AG04450 (cell line): Measurements from ENCODE around the gene XYLT1. TPM values are rescaled to one million over a fixed set of nuclear protein-coding genes. Genes with fewer than 3 reads are reported as not detected.

Experiments
- CTCF ChIA-PET: fragments of 300-600, 350-600 bp; formaldehyde crosslinking; extraction: SDS; loops from one replicate; lab custom pipeline; 2022; ENCODE audit warnings: antibody characterized with exemption, inconsistent platforms; lab: Charles Lee
- POLR2A ChIA-PET: fragments of 350-600 bp; formaldehyde crosslinking; extraction: SDS; loops from one replicate; lab custom pipeline; 2021; ENCODE audit warnings: antibody characterized with exemption, inconsistent platforms; lab: Yijun Ruan, JAX
- DNase-seq: peaks from one replicate; pipeline ENCODE4 v3.0.0-alpha.2; 2011; ENCODE audit warnings: low read depth, low spot score
- H3K27ac ChIP-seq: one replicate; pipeline ENCODE4 v1.5.1; 2012; ENCODE audit warnings: low read depth, low read length, control low read depth
- H3K27me3 ChIP-seq: one replicate; pipeline ENCODE4 v1.6.0; 2012; ENCODE audit warnings: low read length; ENCODE audit not compliant: control insufficient read depth, insufficient read depth
- H3K4me3 ChIP-seq: 2 replicates; pipeline ENCODE4 v1.5.1; 2011; ENCODE audit warnings: mild to moderate bottlenecking, low read depth, low read length, control low read depth
- H3K9me3 ChIP-seq: 2 replicates; pipeline ENCODE4 v1.5.1; 2012; ENCODE audit warnings: low read length; ENCODE audit not compliant: control insufficient read depth, insufficient read depth
- CTCF ChIP-seq: IDR thresholded peaks from 2 replicates; pipeline ENCODE4 v1.5.1; 2011; ENCODE audit warnings: low read depth, low read length, control low read depth, inconsistent platforms
- polyA plus RNA-seq: library from polyadenylated mRNA; depleted of rRNA; stranded (reverse); fragments of >200 nt; gene quantifications from 2 replicates; pipeline ENCODE4 v1.2.3, GENCODE V29; 2011

Gene XYLT1
- polyA plus RNA-seq, 1 experiment: 6.7 TPM

- TF ChIP-seq CTCF: no peak
- no peak overlapping the region for H3K27ac ChIP-seq
- no peaks in the 10 kb centered on the region for H3K9me3 ChIP-seq
- no peaks in the 10 kb centered on the region for H3K27me3 ChIP-seq
- H3K4me3 ChIP-seq: no peak overlapping the region
- DNase-seq: no peak
- ChIA-PET CTCF (no interaction called here), POLR2A (no interaction called here)
Observed at GRCh38 chr16:17294856-17295255, 175.9 kb downstream of the XYLT1 start.

- ChIA-PET POLR2A (no interaction called here), CTCF (no interaction called here)
- no peak overlapping the region for H3K27ac ChIP-seq
- TF ChIP-seq CTCF: no peak
- H3K4me3 ChIP-seq: no peak overlapping the region
- no peaks in the 10 kb centered on the region for H3K9me3 ChIP-seq
- no peaks in the 10 kb centered on the region for H3K27me3 ChIP-seq
- no peak for DNase-seq
Observed at GRCh38 chr16:17293813-17294558, 176.8 kb downstream of the XYLT1 start.

- Histone ChIP-seq H3K9me3 (peaks cover 3% of the 10 kb centered on the region; the same call in 1 of the 2 replicates), H3K27me3 (no peaks in the 10 kb centered on the region), H3K27ac (no peak overlapping the region), H3K4me3 (no peak overlapping the region)
- TF ChIP-seq CTCF: no peak
- DNase-seq: no peak
- POLR2A ChIA-PET: no interaction called here
- CTCF ChIA-PET: interaction anchor here (1.2 kb wide), 1 partner anchor 13 kb away, joined by 4 read pairs; no protein-coding TSS in a partner anchor
Observed at GRCh38 chr16:17291289-17291688, 179.5 kb downstream of the XYLT1 start.

GRCh38 chr16:17289674-17290635, 180.8 kb downstream of the XYLT1 start:
- no peak for TF ChIP-seq CTCF
- Histone ChIP-seq H3K9me3 (peaks cover 3% of the 10 kb centered on the region; the same call in 1 of the 2 replicates), H3K27me3 (no peaks in the 10 kb centered on the region), H3K4me3 (no peak overlapping the region), H3K27ac (no peak overlapping the region)
- POLR2A ChIA-PET: no interaction called here
- DNase-seq: no peak
- CTCF ChIA-PET: no interaction called here
